C4-2B (cell line): ENCODE results near the gene BLCAP.

Source experiments
- ZFX ChIP-seq: fragments of 450-650 bp; IDR thresholded peaks from 2 replicates; pipeline ENCODE4 v1.6.1; 2017
- TF ChIP-seq, protein P1 (sequence below): fragments of 450-650 bp; conservative IDR thresholded peaks from 2 replicates; pipeline ENCODE4 v1.5.1; 2017; ENCODE audit warnings: mild to moderate bottlenecking

DNA sequence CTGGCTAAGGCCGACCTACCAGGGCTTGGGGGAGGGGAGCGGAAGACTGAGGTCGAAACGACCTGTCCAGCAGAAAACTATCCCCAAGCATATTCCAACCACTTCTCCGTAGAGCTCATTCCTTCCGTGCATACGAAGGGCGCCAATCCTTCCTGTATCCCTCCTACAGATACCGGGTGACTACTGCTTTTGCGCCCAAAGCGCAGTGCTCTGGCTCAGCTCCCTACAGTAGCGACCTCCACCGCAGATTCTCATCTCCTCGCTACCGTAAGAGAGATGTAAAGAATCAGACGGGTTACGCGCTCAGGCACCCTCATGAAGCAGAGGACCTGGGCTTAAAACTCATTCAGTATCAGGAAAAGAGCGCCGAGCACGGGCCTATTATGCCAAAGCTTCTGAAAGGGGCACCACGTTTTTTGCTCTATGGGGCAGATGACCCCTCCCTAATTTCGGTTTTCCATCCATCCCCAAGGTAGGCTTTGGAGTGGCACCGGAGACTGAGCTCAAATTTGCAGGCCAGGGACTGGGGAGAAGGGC, 7.2 kb downstream of the BLCAP start:
- TF ChIP-seq, protein P1, sequence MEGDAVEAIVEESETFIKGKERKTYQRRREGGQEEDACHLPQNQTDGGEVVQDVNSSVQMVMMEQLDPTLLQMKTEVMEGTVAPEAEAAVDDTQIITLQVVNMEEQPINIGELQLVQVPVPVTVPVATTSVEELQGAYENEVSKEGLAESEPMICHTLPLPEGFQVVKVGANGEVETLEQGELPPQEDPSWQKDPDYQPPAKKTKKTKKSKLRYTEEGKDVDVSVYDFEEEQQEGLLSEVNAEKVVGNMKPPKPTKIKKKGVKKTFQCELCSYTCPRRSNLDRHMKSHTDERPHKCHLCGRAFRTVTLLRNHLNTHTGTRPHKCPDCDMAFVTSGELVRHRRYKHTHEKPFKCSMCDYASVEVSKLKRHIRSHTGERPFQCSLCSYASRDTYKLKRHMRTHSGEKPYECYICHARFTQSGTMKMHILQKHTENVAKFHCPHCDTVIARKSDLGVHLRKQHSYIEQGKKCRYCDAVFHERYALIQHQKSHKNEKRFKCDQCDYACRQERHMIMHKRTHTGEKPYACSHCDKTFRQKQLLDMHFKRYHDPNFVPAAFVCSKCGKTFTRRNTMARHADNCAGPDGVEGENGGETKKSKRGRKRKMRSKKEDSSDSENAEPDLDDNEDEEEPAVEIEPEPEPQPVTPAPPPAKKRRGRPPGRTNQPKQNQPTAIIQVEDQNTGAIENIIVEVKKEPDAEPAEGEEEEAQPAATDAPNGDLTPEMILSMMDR: no peak
- TF ChIP-seq ZFX: no peak
